H1 (cell line): ENCODE measurements around the gene NDUFA12. TPM values are rescaled to one million over a fixed set of nuclear protein-coding genes. Genes with fewer than 3 reads are reported as not detected.

Experiments
- CTCF ChIA-PET: fragments of 300-600 bp; sonication (Branson Sonifier 250); formaldehyde crosslinking; loops from one replicate; lab custom pipeline; 2021; ENCODE audit not compliant: partially characterized antibody; lab: Charles Lee
- POLR2A ChIA-PET: fragments of 300-600 bp; sonication (Branson Sonifier 250); formaldehyde crosslinking; loops from one replicate; lab custom pipeline; 2021; ENCODE audit warnings: inconsistent platforms; ENCODE audit not compliant: partially characterized antibody; lab: Charles Lee
- DNase-seq, 2 experiments: peaks; one replicate each; pipeline versions ENCODE4 v3.0.0 to v3.0.0-alpha.2; 2010 to 2022; ENCODE audit warnings: low spot score in 2 of 2, low read depth in 1 of 2, mixed read lengths in 1 of 2
- FAIRE-seq: peaks from 2 replicates; lab custom pipeline; 2011; peaks lifted over from hg19 to GRCh38; lab: Jason Lieb, UNC
- H2AFZ ChIP-seq: 2 replicates; pipeline ENCODE4 v1.8.1; 2012; ENCODE audit warnings: low read length, inconsistent platforms
- H2AK5ac ChIP-seq: 2 replicates; pipeline ENCODE4 v1.6.1; 2013; ENCODE audit warnings: low read depth, low read length
- H2BK120ac ChIP-seq: replicated peaks from 2 replicates; pipeline ENCODE3; 2013; ENCODE audit warnings: low read depth, low read length, inconsistent platforms
- H2BK12ac ChIP-seq: 2 replicates; pipeline ENCODE4 v1.6.1; 2013; ENCODE audit warnings: low read depth, low read length
- H2BK15ac ChIP-seq: 2 replicates; pipeline ENCODE4 v1.6.1; 2013; ENCODE audit warnings: low read length
- H2BK20ac ChIP-seq: 2 replicates; pipeline ENCODE4 v1.6.1; 2013; ENCODE audit warnings: low read length
- H2BK5ac ChIP-seq: 2 replicates; pipeline ENCODE4 v1.6.1; 2013; ENCODE audit warnings: low read depth, low read length
- H3K14ac ChIP-seq: 2 replicates; pipeline ENCODE4 v1.6.1; 2013; ENCODE audit warnings: inconsistent platforms; ENCODE audit not compliant: insufficient read length
- H3K18ac ChIP-seq: 2 replicates; pipeline ENCODE4 v1.6.1; 2013; ENCODE audit warnings: low read length; ENCODE audit errors: extremely low read depth
- H3K23ac ChIP-seq: 2 replicates; pipeline ENCODE4 v1.6.1; 2013; ENCODE audit warnings: inconsistent platforms; ENCODE audit not compliant: insufficient read length
- H3K23me2 ChIP-seq: 2 replicates; pipeline ENCODE4 v1.6.1; 2013; ENCODE audit warnings: low read depth, low read length
- H3K27ac ChIP-seq: 2 replicates; pipeline ENCODE4 v1.6.1; 2011; ENCODE audit warnings: low read depth, low read length, inconsistent platforms
- H3K27me3 ChIP-seq, 4 experiments: replicated peaks in 1 of 4; 1 replicate in 1 of 4; 2 replicates in 3 of 4; pipeline versions ENCODE4 v1.6.1 to v1.8.1; 2011 to 2013; ENCODE audit warnings: low read length in 3 of 4, mild to moderate bottlenecking in 3 of 4, inconsistent platforms in 2 of 4, mixed read lengths in 2 of 4, moderate library complexity in 1 of 4; ENCODE audit not compliant: control insufficient read depth in 3 of 4, insufficient read depth in 3 of 4; ENCODE audit errors: extremely low read depth in 1 of 4
- H3K36me3 ChIP-seq, 4 experiments: 2 replicates each; pipeline versions ENCODE4 v1.6.1 to v1.8.1; 2011 to 2013; ENCODE audit warnings: mild to moderate bottlenecking in 4 of 4, low read length in 3 of 4, moderate library complexity in 2 of 4, control low read depth in 1 of 4, inconsistent platforms in 1 of 4; ENCODE audit not compliant: insufficient read depth in 4 of 4, control insufficient read depth in 2 of 4
- H3K4ac ChIP-seq: replicated peaks from 2 replicates; pipeline ENCODE3; 2013; ENCODE audit warnings: low read length, low read depth, mixed read lengths, inconsistent platforms; ENCODE audit not compliant: insufficient read length
- H3K4me1 ChIP-seq, 4 experiments: replicated peaks in 1 of 4; 1 replicate in 1 of 4; 2 replicates in 3 of 4; pipeline versions ENCODE4 v1.6.1 to v1.8.1; 2011 to 2013; ENCODE audit warnings: low read length in 3 of 4, inconsistent platforms in 2 of 4, mixed read lengths in 1 of 4; ENCODE audit not compliant: insufficient read depth in 4 of 4, control insufficient read depth in 3 of 4
- H3K4me2 ChIP-seq, 2 experiments: 2 replicates each; pipeline versions ENCODE4 v1.6.1 to v1.8.1; 2011 to 2013; ENCODE audit warnings: low read depth in 2 of 2, low read length in 2 of 2, control low read depth in 1 of 2, inconsistent platforms in 1 of 2, mild to moderate bottlenecking in 1 of 2; ENCODE audit not compliant: insufficient read depth in 1 of 2
- H3K4me3 ChIP-seq, 4 experiments: fragments of 200-600, 300-600 bp in 1 of 4; sonication (generic), shearing (Covaris generic), sonication (Bioruptor Twin) in 1 of 4; 2 replicates each; pipeline versions ENCODE4 v1.5.1 to v1.8.1; 2011 to 2016; ENCODE audit warnings: low read length in 4 of 4, low read depth in 3 of 4, control low read depth in 2 of 4, inconsistent platforms in 2 of 4, mild to moderate bottlenecking in 2 of 4, mixed read lengths in 1 of 4, moderate library complexity in 1 of 4; ENCODE audit not compliant: insufficient read depth in 2 of 4; ENCODE audit errors: extremely low read depth in 1 of 4
- H3K56ac ChIP-seq: replicated peaks from 2 replicates; pipeline ENCODE3; 2013; ENCODE audit warnings: low read depth, mild to moderate bottlenecking, mixed read lengths, low read length, inconsistent platforms; ENCODE audit not compliant: insufficient read length
- H3K79me1 ChIP-seq: 2 replicates; pipeline ENCODE4 v1.6.1; 2013; ENCODE audit warnings: low read depth, low read length, control low read depth
- H3K79me2 ChIP-seq, 2 experiments: 2 replicates each; pipeline versions ENCODE4 v1.6.1 to v1.8.1; 2012 to 2013; ENCODE audit warnings: low read length in 2 of 2, mild to moderate bottlenecking in 2 of 2, inconsistent platforms in 1 of 2; ENCODE audit not compliant: insufficient read depth in 2 of 2, control insufficient read depth in 1 of 2
- H3K9ac ChIP-seq, 4 experiments: replicated peaks in 1 of 4; 1 replicate in 1 of 4; 2 replicates in 3 of 4; pipeline versions ENCODE4 v1.6.1 to v1.8.1; 2011 to 2013; ENCODE audit warnings: low read depth in 3 of 4, low read length in 3 of 4, control low read depth in 2 of 4, mild to moderate bottlenecking in 2 of 4, moderate library complexity in 2 of 4, inconsistent platforms in 1 of 4; ENCODE audit errors: extremely low read depth in 1 of 4
- H3K9me3 ChIP-seq, 2 experiments: 2 replicates each; pipeline versions ENCODE4 v1.6.1 to v1.8.1; 2012 to 2013; ENCODE audit warnings: mild to moderate bottlenecking in 2 of 2, moderate library complexity in 2 of 2, control low read depth in 1 of 2, inconsistent platforms in 1 of 2, low read depth in 1 of 2, low read length in 1 of 2, mixed read lengths in 1 of 2; ENCODE audit not compliant: insufficient read depth in 2 of 2
- H4K20me1 ChIP-seq, 2 experiments: replicated peaks in 1 of 2; 2 replicates each; pipeline versions ENCODE3 to v1.8.1; 2011 to 2013; ENCODE audit warnings: inconsistent platforms in 2 of 2, low read length in 2 of 2, mild to moderate bottlenecking in 1 of 2; ENCODE audit not compliant: insufficient read depth in 2 of 2, control insufficient read depth in 1 of 2
- H4K5ac ChIP-seq: 2 replicates; pipeline ENCODE4 v1.6.1; 2013; ENCODE audit warnings: low read length, low read depth, mixed read lengths, inconsistent platforms; ENCODE audit not compliant: insufficient read length
- H4K8ac ChIP-seq: 2 replicates; pipeline ENCODE4 v1.8.0; 2013; ENCODE audit warnings: mild to moderate bottlenecking, moderate library complexity, low read length, inconsistent platforms; ENCODE audit not compliant: insufficient read depth; ENCODE audit errors: extremely low read depth
- H4K91ac ChIP-seq: replicated peaks from 2 replicates; pipeline ENCODE3; 2013; ENCODE audit warnings: low read length, mixed read lengths, inconsistent platforms; ENCODE audit not compliant: insufficient read length
- BCL11A ChIP-seq, 2 experiments: IDR thresholded peaks; one replicate each; pipeline ENCODE4 v1.6.1; 2011; ENCODE audit warnings: low read depth in 2 of 2, low read length in 2 of 2, mild to moderate bottlenecking in 2 of 2
- CBX5 ChIP-seq: fragments of 300-800, 300-1000 bp; sonication (generic); IDR thresholded peaks from 2 replicates; pipeline ENCODE4 v1.7.1; 2016; ENCODE audit warnings: antibody characterized with exemption, low read length, low read depth
- EZH2 ChIP-seq: fragments of 200-600 bp; sonication (generic); IDR thresholded peaks from 2 replicates; pipeline ENCODE4 v1.7.1; 2012; ENCODE audit warnings: low read depth, mild to moderate bottlenecking, moderate library complexity, low read length, inconsistent platforms; ENCODE audit not compliant: severe bottlenecking
- HDAC2 ChIP-seq, 2 experiments: fragments of 300-600 bp in 1 of 2; sonication (generic) in 1 of 2; IDR thresholded peaks; 2 replicates each; pipeline ENCODE4 v1.6.1; 2011 to 2012; ENCODE audit warnings: low read depth in 2 of 2, low read length in 2 of 2, mild to moderate bottlenecking in 2 of 2, moderate library complexity in 2 of 2, borderline replicate concordance in 1 of 2, inconsistent platforms in 1 of 2
- NANOG ChIP-seq: IDR thresholded peaks from 2 replicates; pipeline ENCODE4 v1.6.1; 2011; ENCODE audit warnings: low read length, low read depth, mild to moderate bottlenecking, inconsistent platforms; ENCODE audit not compliant: insufficient read depth, poor library complexity, severe bottlenecking
- RAD21 ChIP-seq, 2 experiments: IDR thresholded peaks in 1 of 2; conservative IDR thresholded peaks in 1 of 2; 2 replicates each; pipeline ENCODE4 v1.6.1; 2011; ENCODE audit warnings: low read depth in 2 of 2, low read length in 2 of 2, improper control_type of control experiment in 1 of 2, inconsistent platforms in 1 of 2, mild to moderate bottlenecking in 1 of 2, moderate library complexity in 1 of 2
- SIRT6 ChIP-seq: IDR thresholded peaks from one replicate; pipeline ENCODE4 v1.7.1; 2012; ENCODE audit warnings: low read length, inconsistent platforms
- TEAD4 ChIP-seq: IDR thresholded peaks from 2 replicates; pipeline ENCODE4 v1.6.1; 2012; ENCODE audit warnings: low read depth, low read length, inconsistent platforms, mixed read lengths
- WGBS, 2 experiments: shearing (Covaris generic) in 1 of 2; methylation state at CpG; one replicate each; pipeline versions ENCODE4 v1.1.6 to v1.1.7; 2013 to 2015; ENCODE audit warnings: low lambda C conversion rate in 2 of 2, mixed read lengths in 2 of 2, inconsistent platforms in 1 of 2, low coverage in 1 of 2, missing lambda C conversion rate in 1 of 2; ENCODE audit not compliant: insufficient replicate concordance in 2 of 2, insufficient coverage in 1 of 2, insufficient read length in 1 of 2; ENCODE audit errors: extremely low coverage in 1 of 2, missing lambda C conversion rate in 1 of 2; 5-methylcytosine and 5-hydroxymethylcytosine counted together
- polyA plus RNA-seq, 7 experiments: library from polyadenylated mRNA; depleted of rRNA in 3 of 7; stranded (reverse) in 5 of 7; unstranded in 2 of 7; fragments of >200 nt in 5 of 7; fragments of 200-250 nt in 2 of 7; gene quantifications; 1 replicate in 5 of 7; 2 replicates in 1 of 7; 4 replicates in 1 of 7; pipeline versions ENCODE4 v1.2.1 to v1.2.3, GENCODE V29; 2011 to 2013; ENCODE audit warnings: missing spikeins in 2 of 7, mixed read lengths in 2 of 7
- total RNA-seq: library from RNA; stranded (reverse); fragmentation: NEBNext Ultra II Directional; extraction: Animal tissue kit (Norgen Biotek cat#: 25700); gene quantifications from 2 replicates; pipeline ENCODE4 v1.2.1, GENCODE V29; 2021

NDUFA12 gene
- total and polyA plus RNA-seq, 2 of the 8 experiments (the other 6 are each of a cell fraction or from before 2014, with no cell fraction given), result 98.1 to 157 TPM

DNA sequence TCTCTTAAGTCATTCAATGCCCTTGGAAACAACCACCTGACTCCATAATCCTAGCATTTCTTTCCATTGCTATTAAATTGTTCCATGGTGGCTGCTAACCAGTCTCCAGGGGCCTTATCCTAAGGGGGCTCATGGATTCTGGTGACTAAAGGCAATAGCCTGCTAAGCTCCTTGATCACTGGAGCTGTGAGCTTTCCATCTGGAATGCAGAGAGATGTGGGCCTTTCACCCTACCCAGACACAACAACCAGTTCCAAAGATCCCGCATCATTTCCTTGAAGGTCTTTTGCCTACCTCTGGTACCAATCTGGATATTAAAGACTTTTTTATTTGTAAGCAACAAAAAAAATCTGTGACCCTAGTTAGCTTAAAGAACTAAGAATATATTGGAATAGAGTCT is 32.9 kb downstream of the NDUFA12 start:
- H3K23me2 ChIP-seq, result no peaks in the 10 kb centered on the region
- no peaks in the 10 kb centered on the region for H3K4me1 ChIP-seq
- no peak overlapping the region for H3K4me3 ChIP-seq
- no peak overlapping the region for H3K4ac ChIP-seq
- no peak overlapping the region for H2BK12ac ChIP-seq
- H3K18ac ChIP-seq, result no peak overlapping the region
- H3K23ac ChIP-seq, result no peak overlapping the region
- TF ChIP-seq NANOG (no peak), BCL11A (IDR thresholded peaks at IDR 0.05; ENCODE audit: low read depth in 2 of 2, low read length in 2 of 2) (no peak), TEAD4 (no peak), RAD21 (IDR thresholded peaks at IDR 0.05 in 1 of 2, conservative IDR thresholded peaks at IDR 0.05 in 1 of 2; ENCODE audit: low read depth in 2 of 2, low read length in 2 of 2) (no peak), SIRT6 (no peak), HDAC2 (IDR thresholded peaks at IDR 0.05; ENCODE audit: borderline replicate concordance in 1 of 2, low read depth in 2 of 2, low read length in 2 of 2) (no peak), CBX5 (no peak), EZH2 (no peak)
- TF ChIP-seq, all 59 proteins: peak for 0
- Histone ChIP-seq H3K36me3 (0 out of 8 replicates have a peak, but pooled peaks cover 0 to 5% (median 0%) of the 10 kb centered on the region in 4 experiments), H3K27ac (no peak overlapping the region), H2AFZ (no peak overlapping the region), H2BK120ac (no peak overlapping the region), H3K56ac (no peak overlapping the region), H2BK15ac (no peak overlapping the region), H3K79me1 (no peaks in the 10 kb centered on the region), H3K14ac (no peak overlapping the region), H3K4me2 (no peak overlapping the region), H4K5ac (no peak overlapping the region), H3K9ac (no peak overlapping the region), H2BK20ac (no peak overlapping the region), H4K91ac (no peak overlapping the region), H2BK5ac (no peak overlapping the region), H3K9me3 (no peaks in the 10 kb centered on the region), H4K8ac (no peak overlapping the region), H4K20me1 (no peaks in the 10 kb centered on the region), H2AK5ac (no peak overlapping the region), H3K27me3 (no peaks in the 10 kb centered on the region), H3K79me2 (no peaks in the 10 kb centered on the region)
- DNase-seq (no peak), FAIRE-seq (no peak)
- ChIA-PET CTCF (interaction anchor here (0.6 to 1.6 kb wide), 4 partner anchors 11 to 31 kb away, joined by 3 to 5 read pairs (median 5); no protein-coding TSS in a partner anchor), POLR2A (interaction anchor here (1.0 to 4.4 kb wide), 2 partner anchors 12 to 16 kb away, joined by 3 to 18 read pairs; no protein-coding TSS in a partner anchor)
- 78% methylated on average over 1 of the region's 1 CpG; no CpG with 5 or more reads in 1 of the 2 experiments for WGBS, 2 experiments
